ENCODE results near the gene EEF1E1. TPM values are rescaled to one million over a fixed set of nuclear protein-coding genes. Genes with fewer than 3 reads are reported as not detected.

Gene EEF1E1
- total and polyA plus RNA-seq, 2 donors (not counting 1 experiment from before 2014, with no cell fraction given), result 38.1 to 50.7 TPM

- Histone ChIP-seq H4K20me1 (ENCODE audit: control insufficient read depth, extremely low read depth, insufficient read depth, low read length) (no peaks in the 10 kb centered on the region), H3K4me1 (ENCODE audit: control insufficient read depth, extremely low read depth, insufficient read depth, low read length) (no peaks in the 10 kb centered on the region), H3K79me2 (ENCODE audit: control insufficient read depth, insufficient read depth, low read length) (no peaks in the 10 kb centered on the region), H2AFZ (ENCODE audit: low read length) (no peak overlapping the region), H3K9ac (ENCODE audit: insufficient read depth, low read length) (no peak overlapping the region), H3K27ac (ENCODE audit: insufficient read depth, low read length) (no peak overlapping the region), H3K36me3 (ENCODE audit: control insufficient read depth, insufficient read depth, low read length) (no peaks in the 10 kb centered on the region), H3K9me3 (ENCODE audit: control insufficient read depth, insufficient read depth, low read depth, low read length) (no peaks in the 10 kb centered on the region), H3K4me2 (ENCODE audit: extremely low read depth, insufficient read depth, low read length) (no peak overlapping the region), H3K4me3 (replicated peaks in 1 of 4; ENCODE audit: control extremely low read depth in 1 of 4, insufficient read depth in 1 of 4, low read depth in 3 of 4, low read length in 4 of 4) (no peak overlapping the region), H3K27me3 (ENCODE audit: control insufficient read depth, insufficient read depth, low read length) (no peaks in the 10 kb centered on the region)
- DNase-seq (ENCODE audit: low read depth in 2 of 2), result no peak
- TF ChIP-seq EZH2 (IDR thresholded peaks at IDR 0.05; ENCODE audit: low read length, missing control alignments) (no peak), CTCF (conservative IDR thresholded peaks at IDR 0.05 in 1 of 2, IDR thresholded peaks at IDR 0.05 in 1 of 2; ENCODE audit: low read depth in 1 of 2, low read length in 2 of 2) (no peak)
These were observed 37.1 kb upstream of the EEF1E1 start for GRCh38 chr6:8139451-8139850.

- TF ChIP-seq CTCF (conservative IDR thresholded peaks at IDR 0.05 in 1 of 2, IDR thresholded peaks at IDR 0.05 in 1 of 2; ENCODE audit: low read depth in 1 of 2, low read length in 2 of 2) (no peak), EZH2 (IDR thresholded peaks at IDR 0.05; ENCODE audit: low read length, missing control alignments) (no peak)
- Histone ChIP-seq H3K79me2 (ENCODE audit: control insufficient read depth, insufficient read depth, low read length) (no peaks in the 10 kb centered on the region), H3K9ac (ENCODE audit: insufficient read depth, low read length) (no peak overlapping the region), H3K4me2 (ENCODE audit: extremely low read depth, insufficient read depth, low read length) (no peak overlapping the region), H3K4me1 (ENCODE audit: control insufficient read depth, extremely low read depth, insufficient read depth, low read length) (no peaks in the 10 kb centered on the region), H3K27me3 (ENCODE audit: control insufficient read depth, insufficient read depth, low read length) (no peaks in the 10 kb centered on the region), H3K36me3 (ENCODE audit: control insufficient read depth, insufficient read depth, low read length) (no peaks in the 10 kb centered on the region), H3K9me3 (ENCODE audit: control insufficient read depth, insufficient read depth, low read depth, low read length) (no peaks in the 10 kb centered on the region), H3K27ac (ENCODE audit: insufficient read depth, low read length) (no peak overlapping the region), H2AFZ (ENCODE audit: low read length) (no peak overlapping the region), H3K4me3 (replicated peaks in 1 of 4; ENCODE audit: control extremely low read depth in 1 of 4, insufficient read depth in 1 of 4, low read depth in 3 of 4, low read length in 4 of 4) (no peak overlapping the region), H4K20me1 (ENCODE audit: control insufficient read depth, extremely low read depth, insufficient read depth, low read length) (no peaks in the 10 kb centered on the region)
- no peak for DNase-seq (ENCODE audit: low read depth in 2 of 2)
These were observed 35.2 kb upstream of the EEF1E1 start for GRCh38 chr6:8137529-8137939.

GRCh38 chr6:8135276-8135675 lies 32.9 kb upstream of the EEF1E1 start:
- Histone ChIP-seq H3K27me3 (ENCODE audit: control insufficient read depth, insufficient read depth, low read length) (no peaks in the 10 kb centered on the region), H3K4me1 (ENCODE audit: control insufficient read depth, extremely low read depth, insufficient read depth, low read length) (no peaks in the 10 kb centered on the region), H3K79me2 (ENCODE audit: control insufficient read depth, insufficient read depth, low read length) (no peaks in the 10 kb centered on the region), H3K4me2 (ENCODE audit: extremely low read depth, insufficient read depth, low read length) (no peak overlapping the region), H3K27ac (ENCODE audit: insufficient read depth, low read length) (no peak overlapping the region), H4K20me1 (ENCODE audit: control insufficient read depth, extremely low read depth, insufficient read depth, low read length) (no peaks in the 10 kb centered on the region), H3K36me3 (ENCODE audit: control insufficient read depth, insufficient read depth, low read length) (no peaks in the 10 kb centered on the region), H3K4me3 (replicated peaks in 1 of 4; ENCODE audit: control extremely low read depth in 1 of 4, insufficient read depth in 1 of 4, low read depth in 3 of 4, low read length in 4 of 4) (no peak overlapping the region), H3K9ac (ENCODE audit: insufficient read depth, low read length) (no peak overlapping the region), H2AFZ (ENCODE audit: low read length) (no peak overlapping the region), H3K9me3 (ENCODE audit: control insufficient read depth, insufficient read depth, low read depth, low read length) (no peaks in the 10 kb centered on the region)
- no peak for DNase-seq (ENCODE audit: low read depth in 2 of 2)
- TF ChIP-seq CTCF (conservative IDR thresholded peaks at IDR 0.05 in 1 of 2, IDR thresholded peaks at IDR 0.05 in 1 of 2; ENCODE audit: low read depth in 1 of 2, low read length in 2 of 2) (no peak), EZH2 (IDR thresholded peaks at IDR 0.05; ENCODE audit: low read length, missing control alignments) (no peak)

Measured in fibroblast of lung (primary cell).